ENCODE data around the gene NEU1.
A peak's percentile ranks its signal among the peaks of the same experiment; 100 is the strongest.
"Not testable (repeated sequence)": the region's sequence is repeated elsewhere in the genome, so short reads cannot be mapped to it uniquely, and the experiment has no call there.

NEU1 gene

GRCh38 chr6:31862344-31863235 is at the start of gene NEU1:
Gene NEU1 (minus strand): TSS chr6:31862821. CDS start chr6:31862776, 45 bp downstream.
- DNase-seq, result peak; percentile 87 to 100 (median 100)

DNA sequence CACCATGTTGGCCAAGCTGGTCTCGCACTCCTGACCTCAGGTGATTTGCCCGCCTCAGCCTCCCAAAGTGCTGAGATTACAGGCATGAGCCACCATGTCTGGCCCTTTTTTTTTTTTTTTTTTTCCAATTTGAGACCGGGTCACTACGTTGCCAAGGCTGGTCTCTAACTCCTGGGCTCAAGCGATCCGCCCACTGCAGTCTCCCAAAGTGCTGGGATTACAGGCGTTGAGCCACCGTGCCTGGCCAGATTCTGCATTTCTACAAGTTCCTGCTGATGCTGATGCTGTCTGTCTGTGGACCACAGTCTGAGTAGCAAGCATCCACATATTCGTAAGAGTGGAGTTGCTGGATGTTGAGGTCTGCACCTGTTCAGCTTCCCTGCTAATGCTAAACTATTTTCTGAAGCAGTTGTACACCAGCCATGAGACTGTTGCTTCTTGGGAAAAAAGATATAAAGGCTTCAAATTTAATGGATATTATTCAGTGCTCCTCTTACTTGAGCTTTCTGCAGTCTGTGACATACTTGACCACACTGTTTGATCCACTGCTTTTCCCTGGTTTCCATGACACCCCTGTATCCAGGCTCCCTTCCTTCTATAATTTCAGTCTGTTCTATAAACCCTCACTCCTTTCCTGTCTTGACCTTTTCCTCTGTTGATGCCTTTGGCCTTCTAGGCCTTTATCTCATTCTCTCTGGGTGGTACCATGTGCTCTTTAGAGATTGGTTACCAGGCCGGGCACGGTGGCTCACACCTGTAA is 49.4 kb upstream of the NEU1 start:
- no peak for DNase-seq

- not testable (repeated sequence) for DNase-seq
Measured at GRCh38 chr6:31909298-31909697, 46.7 kb upstream of the NEU1 start.

GRCh38 chr6:31908791-31909190 is 46.2 kb upstream of the NEU1 start:
- DNase-seq, result no peak

- not testable (repeated sequence) for DNase-seq
Measured at GRCh38 chr6:31908255-31908654, 45.6 kb upstream of the NEU1 start.

- no peak for DNase-seq
Measured at GRCh38 chr6:31907158-31907813, 44.7 kb upstream of the NEU1 start.

- not testable (repeated sequence) for DNase-seq
Measured at GRCh38 chr6:31906727-31907126, 44.1 kb upstream of the NEU1 start.

DNA sequence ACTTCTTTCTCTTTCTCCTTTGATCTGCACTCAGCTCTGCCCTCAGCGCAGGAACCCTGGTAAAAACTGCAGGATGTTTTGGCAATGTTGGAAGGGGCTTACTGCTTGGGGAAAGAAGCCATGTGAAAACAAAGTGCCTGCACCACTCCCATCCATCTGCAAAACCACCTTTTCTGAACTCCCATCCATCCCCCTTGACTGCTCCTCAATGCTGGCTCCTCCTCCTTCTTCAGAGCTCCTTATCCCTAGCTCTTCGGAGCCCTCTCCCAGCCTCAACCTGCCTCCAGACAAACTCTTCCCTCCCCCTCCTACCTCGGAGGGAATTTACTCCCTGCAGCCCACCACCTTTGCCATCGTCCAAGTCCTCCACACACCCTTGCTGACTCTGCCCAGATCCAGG is 43.5 kb upstream of the NEU1 start:
- no peak for DNase-seq

GRCh38 chr6:31905041-31905440 is 42.4 kb upstream of the NEU1 start:
- DNase-seq, result no peak

GRCh38 chr6:31903957-31904356 is 41.3 kb upstream of the NEU1 start:
- no peak for DNase-seq

DNA sequence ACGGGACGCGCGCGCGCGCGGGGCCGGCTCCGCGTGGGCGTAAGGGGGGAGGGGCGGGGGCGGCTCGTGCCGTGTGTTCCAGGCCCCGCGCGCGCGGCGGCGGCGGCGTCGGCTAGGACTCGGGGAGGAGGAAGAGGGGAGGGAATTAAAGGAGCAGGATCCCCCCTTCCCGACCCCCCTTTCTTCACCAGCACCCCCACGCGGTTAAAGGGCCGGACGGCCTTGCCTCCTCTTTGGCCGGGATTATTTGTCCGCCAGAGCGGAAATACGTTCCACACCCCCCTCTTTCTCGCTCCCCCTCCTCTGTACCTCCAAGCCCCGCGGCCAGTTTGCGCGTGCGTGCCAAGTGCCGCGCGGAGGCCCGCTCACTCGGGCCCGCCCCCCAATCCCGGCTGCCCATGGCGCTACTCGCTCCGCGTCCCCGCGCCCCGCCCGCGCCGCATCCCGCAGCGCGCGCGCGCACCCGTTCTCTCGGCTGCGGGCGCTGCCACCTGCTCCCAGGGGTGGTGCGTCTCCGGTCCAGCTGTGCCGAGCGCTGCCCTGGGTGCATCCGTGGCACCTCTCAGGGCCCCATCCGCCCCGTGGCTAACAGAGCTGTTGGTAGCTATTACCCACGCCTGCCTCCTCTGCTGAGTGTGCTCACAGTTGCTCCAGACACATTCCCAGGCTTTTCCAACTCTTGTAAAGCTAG is 39.5 kb upstream of the NEU1 start, which contains the start of gene ZBTB12:
ZBTB12 (minus strand) TSS at position 134 of the 691 bp plus-strand sequence. CDS start 781 bp downstream, outside the sequence.
- DNase-seq, result peak in 55 of 56 donors; percentile 62 to 97 (median 93)

DNA sequence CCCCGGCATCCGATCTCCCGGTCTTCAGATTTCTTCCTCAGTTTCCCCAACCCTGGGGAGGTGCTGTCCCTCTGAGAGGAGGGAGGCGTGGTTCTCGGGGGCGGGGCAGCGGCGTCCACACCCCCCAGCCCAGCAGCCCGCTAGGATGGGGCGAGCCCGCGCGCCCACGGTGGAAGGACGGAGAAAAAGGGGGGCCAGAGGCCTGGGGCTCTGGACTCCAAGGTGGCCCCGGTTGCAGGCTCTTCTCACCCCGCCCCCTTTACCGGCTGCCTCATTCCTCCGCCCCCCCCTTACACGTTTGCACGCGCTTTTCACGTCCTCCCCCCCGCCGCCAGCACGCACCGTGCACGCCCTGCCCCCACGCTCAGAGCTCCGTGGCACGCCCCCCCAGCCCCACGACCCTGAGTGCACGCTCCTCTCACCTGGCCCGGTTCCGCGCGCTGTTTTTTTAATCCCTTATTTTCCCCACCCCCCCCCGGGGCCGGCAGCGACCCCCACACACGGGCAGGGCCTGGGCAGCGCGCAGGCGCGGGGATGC is 38.9 kb upstream of the NEU1 start:
- peak in 42 of 56 donors; percentile 31 to 87 (median 71) for DNase-seq

GRCh38 chr6:31900917-31901414 is 38.3 kb upstream of the NEU1 start:
- peak in 17 of 56 donors; percentile 22 to 60 (median 49) for DNase-seq

- no peak for DNase-seq
Measured at GRCh38 chr6:31899882-31900722, 37.5 kb upstream of the NEU1 start.

GRCh38 chr6:31899215-31899614 is 36.6 kb upstream of the NEU1 start:
- DNase-seq, result no peak

DNA sequence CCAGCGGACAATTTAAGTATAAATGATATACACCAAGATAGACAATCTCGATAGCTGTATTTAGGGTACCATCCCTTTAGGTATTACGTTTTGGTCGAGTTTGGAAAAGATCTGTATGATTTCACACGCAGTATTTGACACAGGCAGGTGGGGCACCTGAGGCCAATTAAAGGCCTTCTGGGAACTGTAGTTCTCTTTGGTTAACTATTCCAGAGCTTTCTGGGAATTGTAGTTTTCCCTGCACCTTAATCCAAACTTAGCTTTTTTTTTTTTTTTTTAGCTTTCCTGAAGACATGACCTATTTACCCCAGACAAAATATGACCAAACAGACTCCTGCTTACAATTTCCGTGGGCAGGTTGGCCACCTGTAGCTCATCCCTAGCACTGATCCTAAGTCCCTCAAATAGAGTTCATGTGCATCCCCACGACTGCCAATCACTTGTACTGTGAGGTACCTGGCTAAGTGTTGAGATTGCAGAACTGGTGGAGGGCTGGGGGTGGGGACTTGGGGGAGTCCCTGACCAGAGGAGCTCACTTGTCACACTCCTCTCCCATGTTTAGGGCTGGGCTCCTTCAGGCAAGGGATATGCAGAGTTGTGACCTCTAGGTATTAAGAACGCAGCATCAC is 35.9 kb upstream of the NEU1 start:
- DNase-seq, result peak in 14 of 56 donors; percentile 13 to 52 (median 36)

DNA sequence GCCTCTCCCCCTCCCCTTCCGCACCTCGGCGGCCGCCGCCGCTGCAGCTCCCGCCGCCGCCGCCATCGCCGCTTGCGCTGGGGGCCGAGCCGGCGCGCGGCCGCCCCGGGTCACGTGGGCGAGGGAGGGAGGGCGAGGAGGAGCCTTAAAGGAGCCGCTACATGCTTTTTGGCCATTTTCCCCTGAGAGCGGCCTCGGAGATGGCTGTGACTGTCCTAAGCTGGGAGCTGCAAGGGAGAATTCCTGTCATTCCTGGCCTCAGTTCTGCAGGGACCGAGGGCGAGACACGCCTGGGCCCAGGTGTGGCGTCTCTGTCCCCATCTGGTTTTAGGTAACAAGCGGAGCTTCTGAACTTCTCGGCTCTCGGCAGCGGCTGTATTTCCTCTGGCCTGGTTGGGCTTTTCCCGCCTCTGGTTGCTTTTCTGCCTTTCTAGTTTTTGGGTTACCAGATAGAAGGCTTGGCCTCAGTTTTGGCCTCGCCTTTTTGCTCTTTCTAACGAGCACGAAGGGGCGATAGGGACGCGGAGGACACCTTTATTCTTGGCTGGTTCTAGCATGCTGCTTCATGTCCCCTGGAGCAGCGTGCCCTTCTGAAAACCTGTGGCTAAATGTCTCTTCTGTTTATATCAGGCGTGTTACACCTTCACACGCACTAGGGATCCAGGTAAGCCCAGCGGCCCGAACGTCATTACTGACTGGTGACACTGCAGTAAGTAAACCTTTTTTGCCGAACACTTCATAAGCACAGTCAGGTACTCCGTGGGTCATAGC is 35.2 kb upstream of the NEU1 start, which contains the start of gene EHMT2:
EHMT2 (minus strand) TSS at position 87 of the 771 bp plus-strand sequence; CDS start at position 66, 21 bp downstream.
- peak; percentile 38 to 93 (median 84) for DNase-seq

Data from nucleus accumbens (tissue), 56 donors.